GM18867 (cell line): Measurements from ENCODE around the gene TFEB.

Experiments used
- ATAC-seq: cut with Tn5 transposase; IDR thresholded peaks from one replicate; pipeline ENCODE4 v1.9.1; 2021; ENCODE audit warnings: mild to moderate bottlenecking, moderate library complexity; ENCODE audit not compliant: unreplicated experiment

TFEB gene

GRCh38 chr6:41740366-41741162 is 5.2 kb upstream of the TFEB start:
- ATAC-seq, result no peak

- no peak for ATAC-seq
These were observed 3.6 kb upstream of the TFEB start for GRCh38 chr6:41739041-41739440.

DNA sequence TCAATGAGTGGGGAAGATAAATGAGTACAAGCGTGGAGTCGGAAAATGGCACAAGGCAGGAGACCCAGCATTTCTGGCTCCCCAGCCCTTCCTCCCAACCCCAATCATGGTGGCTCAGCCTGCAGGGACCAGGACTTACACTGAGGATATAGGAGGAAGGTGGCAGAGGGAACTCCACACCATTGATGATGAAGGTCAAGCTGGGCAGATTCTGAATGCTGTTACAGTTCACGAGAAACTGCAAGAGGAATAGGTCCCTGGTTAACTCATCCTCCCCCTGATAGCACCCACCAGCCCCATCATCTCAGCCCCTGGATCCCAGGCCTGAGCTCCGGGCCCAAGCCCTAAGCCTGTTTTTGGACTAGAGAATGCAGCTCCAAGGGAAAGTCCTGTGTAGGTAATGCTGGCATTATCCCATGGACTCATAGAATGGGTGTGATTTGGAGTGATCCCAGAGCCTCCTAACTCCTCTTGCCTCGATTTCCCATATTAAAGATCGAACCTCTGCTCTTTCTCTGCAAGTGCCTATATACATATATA is 2.3 kb upstream of the TFEB start:
- ATAC-seq, result no peak

DNA sequence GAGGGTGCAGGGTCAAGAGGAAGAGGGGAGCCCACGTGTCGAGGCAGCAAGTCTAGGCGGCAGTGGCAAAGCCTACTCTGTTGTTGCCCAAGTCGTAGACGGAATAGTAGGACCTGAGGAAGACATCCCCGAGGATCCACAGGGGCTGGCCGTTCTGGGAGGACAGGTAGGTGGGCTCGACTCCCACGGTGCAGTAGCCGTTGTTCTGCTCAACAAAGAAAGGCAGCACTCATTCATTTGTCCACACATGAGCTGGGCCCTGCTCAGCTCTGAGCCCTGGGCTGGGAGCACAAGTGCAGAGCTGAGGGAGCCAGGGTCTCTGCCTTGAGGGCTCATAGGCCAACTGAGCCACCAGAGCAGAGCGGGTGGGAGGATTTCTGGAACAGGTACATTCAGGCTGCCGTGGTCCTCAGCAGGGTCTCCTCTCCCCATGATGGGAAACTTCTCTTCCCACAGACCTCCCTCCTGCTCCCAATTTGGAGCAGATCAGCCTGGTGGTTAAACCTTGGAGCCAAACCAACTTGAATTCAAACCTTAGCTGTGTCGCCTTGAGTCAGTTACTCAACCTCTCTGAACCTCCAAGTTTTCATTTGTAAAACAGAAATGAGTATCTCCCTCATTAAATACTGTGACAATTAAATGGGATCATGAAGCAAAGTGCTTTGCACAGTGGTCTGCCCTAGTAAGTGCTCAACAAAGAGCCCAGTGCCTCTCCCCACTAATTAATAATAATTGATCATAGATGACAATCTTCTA is 1.6 kb upstream of the TFEB start:
- no peak for ATAC-seq

- no peak for ATAC-seq
These were observed 852 bp upstream of the TFEB start for GRCh38 chr6:41736186-41736733.

- ATAC-seq, result peak; percentile 22
These were observed 562 bp downstream of the TFEB start for GRCh38 chr6:41734666-41735426.

DNA sequence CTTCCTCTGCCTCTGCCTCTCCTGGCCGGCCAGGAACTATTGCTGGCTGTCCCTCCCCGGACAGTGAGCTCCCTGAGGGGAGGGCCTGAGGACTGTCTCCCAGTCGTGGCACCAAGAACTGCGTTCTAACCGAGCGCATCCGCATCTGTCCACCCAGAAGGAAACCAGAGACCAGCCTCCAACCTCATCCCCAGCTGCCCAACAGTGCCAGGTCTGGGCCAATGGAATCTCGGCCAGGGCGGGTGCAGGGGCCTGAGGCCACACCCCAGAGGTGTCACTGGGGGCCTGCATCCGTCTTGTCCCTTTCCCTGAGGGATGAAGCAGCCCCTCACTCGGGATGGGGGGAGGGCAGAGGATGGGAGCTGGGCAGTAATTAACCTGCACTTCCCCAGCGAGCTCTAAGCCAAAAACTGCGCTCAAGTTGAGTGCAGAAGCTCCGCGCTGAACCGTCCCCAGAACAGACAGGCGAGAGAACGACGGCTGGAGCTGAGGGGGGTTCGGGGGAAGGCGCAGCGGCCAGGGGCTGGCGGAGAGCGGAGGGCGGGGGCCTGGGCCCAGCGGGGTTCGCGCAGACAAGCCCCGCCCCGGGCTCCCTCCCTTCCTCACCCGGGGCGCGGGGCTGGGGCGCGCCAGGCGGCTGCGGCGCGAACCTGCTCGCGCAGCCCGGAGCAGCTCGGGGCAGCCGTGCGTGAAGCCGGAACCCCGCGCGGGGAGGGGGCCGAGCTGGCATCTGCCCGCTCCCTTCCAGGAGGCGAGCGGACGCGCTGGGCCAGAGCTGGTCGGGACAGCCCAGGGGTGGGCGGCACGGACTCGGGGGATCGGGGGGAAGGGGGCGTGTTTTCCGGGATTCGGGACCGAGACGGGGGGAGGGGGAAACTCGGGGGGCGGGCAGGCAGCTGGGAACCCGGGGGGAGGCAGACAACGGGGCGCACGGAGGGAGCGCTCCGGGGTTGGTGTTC is 1.4 kb downstream of the TFEB start:
- ATAC-seq, result peak; percentile 49

DNA sequence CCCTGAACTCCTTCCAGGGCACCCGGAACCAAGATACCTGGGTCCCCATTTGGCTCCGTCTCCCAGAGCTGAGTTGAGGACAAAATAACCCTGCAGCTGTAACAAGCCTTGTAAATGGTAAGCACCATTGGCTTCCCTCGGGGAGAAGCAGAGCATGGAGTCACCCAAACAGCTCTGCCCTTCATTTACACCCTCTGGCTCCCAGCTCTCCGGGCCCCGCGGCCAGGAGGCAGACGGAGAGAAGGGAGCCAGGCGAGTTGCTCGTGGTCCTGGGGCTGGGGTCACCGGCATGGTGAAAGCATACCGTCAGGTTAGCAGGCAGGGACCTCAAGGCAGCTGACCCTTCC is 2.1 kb downstream of the TFEB start:
- ATAC-seq, result no peak

GRCh38 chr6:41732591-41733359 is 2.6 kb downstream of the TFEB start:
- peak; percentile 28 for ATAC-seq

- no peak for ATAC-seq
These were observed 3.3 kb downstream of the TFEB start for GRCh38 chr6:41732149-41732548.

GRCh38 chr6:41731561-41732086 is 3.8 kb downstream of the TFEB start:
- ATAC-seq, result no peak

GRCh38 chr6:41730531-41731436 is 4.6 kb downstream of the TFEB start:
- ATAC-seq, result no peak

DNA sequence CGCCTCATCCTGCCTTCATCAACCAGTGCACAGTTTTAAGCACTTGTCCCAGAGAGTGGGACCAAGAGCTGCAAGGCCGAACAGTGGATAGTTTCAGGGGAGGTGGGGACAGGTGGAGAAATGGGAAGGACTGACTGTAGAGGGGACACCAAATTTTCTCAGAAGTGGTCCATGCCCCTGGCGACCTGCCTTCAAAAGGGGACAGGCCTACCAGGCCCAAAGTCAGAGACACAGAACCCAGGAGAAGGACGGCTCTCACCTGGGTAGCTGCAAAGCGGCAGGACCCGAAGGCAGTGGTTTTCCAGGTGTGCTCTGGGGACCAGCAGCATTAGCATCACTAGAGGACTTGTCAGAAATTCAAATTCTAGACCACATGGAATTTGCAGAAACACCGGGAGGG is 5.8 kb downstream of the TFEB start:
- ATAC-seq, result no peak

DNA sequence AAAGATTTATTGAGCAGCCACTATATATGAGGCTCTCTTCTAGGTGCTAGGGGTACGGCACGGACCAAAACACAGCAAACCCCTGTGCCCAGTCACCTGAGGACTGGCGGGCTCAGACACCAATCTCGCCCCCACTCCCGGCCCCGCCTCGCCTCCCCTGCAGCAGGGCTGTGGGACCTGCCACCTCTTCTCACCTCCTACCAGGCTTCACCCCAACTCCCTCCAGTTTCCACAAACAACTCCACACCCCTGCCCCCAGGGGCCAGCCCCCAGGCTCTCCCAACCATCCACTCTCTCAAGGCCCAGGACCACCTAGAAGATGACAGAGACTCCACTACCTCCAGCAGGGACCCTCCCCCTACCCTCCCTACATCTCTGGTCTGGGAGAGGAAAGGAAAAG is 6.5 kb downstream of the TFEB start:
- no peak for ATAC-seq

GRCh38 chr6:41728073-41728936 is 7.1 kb downstream of the TFEB start:
- ATAC-seq, result no peak

- ATAC-seq, result no peak
These were observed 7.7 kb downstream of the TFEB start for GRCh38 chr6:41727705-41728072.

GRCh38 chr6:41726876-41727275 is 8.5 kb downstream of the TFEB start:
- no peak for ATAC-seq
